ENCODE data around the gene LMO1. TPM values are rescaled to one million over a fixed set of nuclear protein-coding genes. Genes with fewer than 3 reads are reported as not detected.

The LMO1 gene
- total RNA-seq, 1 donor, result 0.27 TPM

- DNase-seq (ENCODE audit: low read depth in 2 of 3, low spot score in 2 of 3), result no peak
These were observed 25.3 kb upstream of the LMO1 start for GRCh38 chr11:8288824-8289491.

GRCh38 chr11:8288166-8288772, 24.6 kb upstream of the LMO1 start:
- no peak for DNase-seq (ENCODE audit: low read depth in 2 of 3, low spot score in 2 of 3)

GRCh38 chr11:8287703-8288102, 24.0 kb upstream of the LMO1 start:
- no peak for DNase-seq (ENCODE audit: low read depth in 2 of 3, low spot score in 2 of 3)

GRCh38 chr11:8287297-8287696, 23.6 kb upstream of the LMO1 start:
- DNase-seq (ENCODE audit: low read depth in 2 of 3, low spot score in 2 of 3), result no peak

GRCh38 chr11:8286886-8287285, 23.2 kb upstream of the LMO1 start:
- no peak for DNase-seq (ENCODE audit: low read depth in 2 of 3, low spot score in 2 of 3)

GRCh38 chr11:8285796-8286195, 22.1 kb upstream of the LMO1 start:
- DNase-seq (ENCODE audit: low read depth in 2 of 3, low spot score in 2 of 3), result no peak

GRCh38 chr11:8285228-8285627, 21.6 kb upstream of the LMO1 start:
- no peak for DNase-seq (ENCODE audit: low read depth in 2 of 3, low spot score in 2 of 3)

GRCh38 chr11:8283465-8284230, 20.0 kb upstream of the LMO1 start:
- no peak for DNase-seq (ENCODE audit: low read depth in 2 of 3, low spot score in 2 of 3)

- no peak for DNase-seq (ENCODE audit: low read depth in 2 of 3, low spot score in 2 of 3)
These were observed 19.4 kb upstream of the LMO1 start for GRCh38 chr11:8283100-8283464.

- no peak for DNase-seq (ENCODE audit: low read depth in 2 of 3, low spot score in 2 of 3)
These were observed 19.0 kb upstream of the LMO1 start for GRCh38 chr11:8282631-8283030.

GRCh38 chr11:8281266-8281665, 17.6 kb upstream of the LMO1 start:
- no peak for DNase-seq (ENCODE audit: low read depth in 2 of 3, low spot score in 2 of 3)

GRCh38 chr11:8277691-8278090, 14.0 kb upstream of the LMO1 start:
- no peak for DNase-seq (ENCODE audit: low read depth in 2 of 3, low spot score in 2 of 3)

GRCh38 chr11:8276528-8276927, 12.8 kb upstream of the LMO1 start:
- no peak for DNase-seq (ENCODE audit: low read depth in 2 of 3, low spot score in 2 of 3)

- DNase-seq (ENCODE audit: low read depth in 2 of 3, low spot score in 2 of 3), result peak in 1 of 3 donors; percentile 61
These were observed 9.6 kb upstream of the LMO1 start for GRCh38 chr11:8273287-8273686.

GRCh38 chr11:8271106-8271886, 7.6 kb upstream of the LMO1 start:
- DNase-seq (ENCODE audit: low read depth in 2 of 3, low spot score in 2 of 3), result no peak

GRCh38 chr11:8269636-8270035, 6.0 kb upstream of the LMO1 start:
- DNase-seq (ENCODE audit: low read depth in 2 of 3, low spot score in 2 of 3), result no peak

GRCh38 chr11:8268530-8269400, 5.1 kb upstream of the LMO1 start:
- no peak for DNase-seq (ENCODE audit: low read depth in 2 of 3, low spot score in 2 of 3)

GRCh38 chr11:8267831-8268529, 4.3 kb upstream of the LMO1 start:
- DNase-seq (ENCODE audit: low read depth in 2 of 3, low spot score in 2 of 3), result peak in 1 of 3 donors; percentile 36

- DNase-seq (ENCODE audit: low read depth in 2 of 3, low spot score in 2 of 3), result no peak
These were observed 3.6 kb upstream of the LMO1 start for GRCh38 chr11:8267280-8267679.

Measured in hematopoietic multipotent progenitor cell (in vitro differentiated cells).